AG09319 (cell line): ENCODE measurements around the gene ATG2B.
"Not testable (repeated sequence)": the region's sequence is repeated elsewhere in the genome, so short reads cannot be mapped to it uniquely, and the experiment has no call there.

Experiments
- DNase-seq: peaks from one replicate; pipeline ENCODE4 v3.0.0-alpha.2; 2010; ENCODE audit warnings: low read depth; ENCODE audit errors: extremely low read depth
- CTCF ChIP-seq: IDR thresholded peaks from 2 replicates; pipeline ENCODE4 v1.5.1; 2011; ENCODE audit warnings: low read depth, mild to moderate bottlenecking, inconsistent platforms, low read length, moderate library complexity

The ATG2B gene

GRCh38 chr14:96359959-96360358 is 3.2 kb downstream of the ATG2B start:
- no peak for TF ChIP-seq CTCF
- DNase-seq: no peak

- DNase-seq: no peak
- no peak for TF ChIP-seq CTCF
Measured at GRCh38 chr14:96357216-96357615, 5.9 kb downstream of the ATG2B start.

- no peak for TF ChIP-seq CTCF
- DNase-seq: no peak
Measured at GRCh38 chr14:96354246-96354645, 8.9 kb downstream of the ATG2B start.

- DNase-seq: no peak
- no peak for TF ChIP-seq CTCF
Measured at GRCh38 chr14:96352708-96353107, 10.4 kb downstream of the ATG2B start.

- DNase-seq: no peak
- TF ChIP-seq CTCF: no peak
Measured at GRCh38 chr14:96351986-96352385, 11.2 kb downstream of the ATG2B start.

GRCh38 chr14:96349286-96350075 is 13.7 kb downstream of the ATG2B start:
- DNase-seq: no peak
- no peak for TF ChIP-seq CTCF

- not testable (repeated sequence) for DNase-seq
Measured at GRCh38 chr14:96347957-96348356, 15.2 kb downstream of the ATG2B start.

- TF ChIP-seq CTCF: no peak
- no peak for DNase-seq
Measured at GRCh38 chr14:96345669-96346068, 17.5 kb downstream of the ATG2B start.
